Mesenchymal stem cell (in vitro differentiated cells and primary cell): ENCODE results near the gene DSG3.
A peak's percentile ranks its signal among the peaks of the same experiment; 100 is the strongest.

Experiments
- DNase-seq: peaks from one replicate; pipeline ENCODE4 v3.0.0-alpha.2; 2013
- H2AFZ ChIP-seq: one replicate; pipeline ENCODE4 v1.6.1; 2013; ENCODE audit warnings: low read depth, mild to moderate bottlenecking, control low read depth, inconsistent platforms, low read length, moderate library complexity
- H2AK5ac ChIP-seq: 2 replicates; pipeline ENCODE4 v1.6.1; 2013; ENCODE audit warnings: low read length, moderate library complexity, mild to moderate bottlenecking, inconsistent platforms; ENCODE audit not compliant: severe bottlenecking
- H2BK120ac ChIP-seq: one replicate; pipeline ENCODE4 v1.6.1; 2013; ENCODE audit warnings: low read depth, mild to moderate bottlenecking, inconsistent platforms, low read length, moderate library complexity
- H2BK12ac ChIP-seq, 2 experiments: one replicate each; pipeline ENCODE4 v1.6.1; 2013; ENCODE audit warnings: inconsistent platforms in 2 of 2, low read length in 2 of 2, mild to moderate bottlenecking in 2 of 2, moderate library complexity in 2 of 2, control low read depth in 1 of 2
- H2BK15ac ChIP-seq: one replicate; pipeline ENCODE4 v1.6.1; 2013; ENCODE audit warnings: mild to moderate bottlenecking, low read depth, inconsistent platforms; ENCODE audit not compliant: poor library complexity, severe bottlenecking
- H2BK5ac ChIP-seq: 2 replicates; pipeline ENCODE4 v1.6.1; 2013; ENCODE audit warnings: low read depth, mild to moderate bottlenecking, low read length, control low read depth, inconsistent platforms; ENCODE audit not compliant: poor library complexity, severe bottlenecking
- H3K14ac ChIP-seq, 2 experiments: one replicate each; pipeline ENCODE4 v1.6.1; 2013; ENCODE audit warnings: inconsistent platforms in 2 of 2, low read length in 2 of 2, control low read depth in 1 of 2, mild to moderate bottlenecking in 1 of 2, moderate library complexity in 1 of 2
- H3K18ac ChIP-seq, 2 experiments: one replicate each; pipeline ENCODE4 v1.6.1; 2013; ENCODE audit warnings: inconsistent platforms in 2 of 2, low read length in 2 of 2, control low read depth in 1 of 2, low read depth in 1 of 2, mild to moderate bottlenecking in 1 of 2
- H3K23ac ChIP-seq, 2 experiments: one replicate each; pipeline ENCODE4 v1.6.1; 2013; ENCODE audit warnings: inconsistent platforms in 2 of 2, low read length in 2 of 2, mild to moderate bottlenecking in 2 of 2, moderate library complexity in 2 of 2, control low read depth in 1 of 2
- H3K27ac ChIP-seq: 2 replicates; pipeline ENCODE4 v1.5.1; 2013; ENCODE audit warnings: mild to moderate bottlenecking, moderate library complexity, low read length, control low read depth, inconsistent platforms; ENCODE audit not compliant: poor library complexity, severe bottlenecking
- H3K27me3 ChIP-seq, 2 experiments: 2 replicates each; pipeline versions ENCODE4 v1.6.1 to v1.7.0; 2013; ENCODE audit warnings: low read length in 2 of 2, mild to moderate bottlenecking in 2 of 2, moderate library complexity in 2 of 2, control low read depth in 1 of 2, inconsistent platforms in 1 of 2; ENCODE audit not compliant: control insufficient read depth in 1 of 2, insufficient read depth in 1 of 2
- H3K36me3 ChIP-seq, 2 experiments: 2 replicates each; pipeline versions ENCODE4 v1.6.1 to v1.7.0; 2013; ENCODE audit warnings: low read length in 2 of 2, control low read depth in 1 of 2, inconsistent platforms in 1 of 2, low read depth in 1 of 2, mild to moderate bottlenecking in 1 of 2; ENCODE audit not compliant: insufficient read depth in 2 of 2, control insufficient read depth in 1 of 2
- H3K4ac ChIP-seq, 2 experiments: one replicate each; pipeline ENCODE4 v1.6.1; 2013; ENCODE audit warnings: inconsistent platforms in 2 of 2, low read length in 2 of 2, mild to moderate bottlenecking in 2 of 2, moderate library complexity in 2 of 2, control low read depth in 1 of 2, low read depth in 1 of 2
- H3K4me1 ChIP-seq: 2 replicates; pipeline ENCODE4 v1.6.1; 2013; ENCODE audit warnings: low read depth, low read length, control low read depth; ENCODE audit not compliant: control insufficient read depth, insufficient read depth
- H3K4me2 ChIP-seq: 2 replicates; pipeline ENCODE4 v1.6.1; 2013; ENCODE audit warnings: low read length, mild to moderate bottlenecking, inconsistent platforms; ENCODE audit not compliant: poor library complexity, severe bottlenecking
- H3K4me3 ChIP-seq, 2 experiments: 2 replicates each; pipeline versions ENCODE4 v1.5.1 to v1.7.0; 2013; ENCODE audit warnings: low read length in 2 of 2, mild to moderate bottlenecking in 2 of 2, control low read depth in 1 of 2, low read depth in 1 of 2; ENCODE audit not compliant: insufficient read depth in 1 of 2
- H3K79me1 ChIP-seq: replicated peaks from 2 replicates; pipeline ENCODE4 v1.6.1; 2013; ENCODE audit warnings: mild to moderate bottlenecking, control low read depth, low read length, inconsistent platforms; ENCODE audit not compliant: poor library complexity, severe bottlenecking
- H3K9ac ChIP-seq: 2 replicates; pipeline ENCODE4 v1.7.0; 2013; ENCODE audit warnings: mild to moderate bottlenecking, low read length, moderate library complexity
- H3K9me3 ChIP-seq: 2 replicates; pipeline ENCODE4 v1.7.0; 2013; ENCODE audit warnings: mild to moderate bottlenecking, low read length; ENCODE audit not compliant: control insufficient read depth
- H4K8ac ChIP-seq: one replicate; pipeline ENCODE4 v1.6.1; 2013; ENCODE audit warnings: inconsistent platforms, mild to moderate bottlenecking, low read length, moderate library complexity
- H4K91ac ChIP-seq: one replicate; pipeline ENCODE4 v1.6.1; 2013; ENCODE audit warnings: mild to moderate bottlenecking, low read length, inconsistent platforms
- WGBS: methylation state at CpG from one replicate; pipeline ENCODE4 v1.1.7; 2013; ENCODE audit warnings: mixed read lengths; 5-methylcytosine and 5-hydroxymethylcytosine counted together

The DSG3 gene

GRCh38 chr18:31500051-31500688 is 52.6 kb downstream of the DSG3 start:
- WGBS: 72% methylated on average over 6 of the region's 6 CpGs
- H3K9me3 ChIP-seq: no peaks in the 10 kb centered on the region
- DNase-seq: no peak
- H3K14ac ChIP-seq: peak overlapping the region in 1 of 2 experiments; percentile 8
- no peak overlapping the region for H3K4ac ChIP-seq
- no peak overlapping the region for H2BK12ac ChIP-seq
- H3K79me1 ChIP-seq: peaks cover 18% of the 10 kb centered on the region
- no peak overlapping the region for H3K9ac ChIP-seq
- peaks cover 0 to 53% of the 10 kb centered on the region in 2 experiments for H3K27me3 ChIP-seq
- H3K27ac ChIP-seq: no peak overlapping the region
- H2BK5ac ChIP-seq: no peak overlapping the region
- no peak overlapping the region for H2AK5ac ChIP-seq
- no peak overlapping the region for H4K91ac ChIP-seq
- no peak overlapping the region for H3K23ac ChIP-seq
- H3K4me1 ChIP-seq: peaks cover 2% of the 10 kb centered on the region
- no peak overlapping the region for H3K4me3 ChIP-seq
- H4K8ac ChIP-seq: peak overlapping the region; percentile 73
- H3K36me3 ChIP-seq: no peaks in the 10 kb centered on the region
- no peak overlapping the region for H2BK120ac ChIP-seq
- H3K4me2 ChIP-seq: no peak overlapping the region
- H2AFZ ChIP-seq: no peak overlapping the region
- no peak overlapping the region for H2BK15ac ChIP-seq
- H3K18ac ChIP-seq: peak overlapping the region in 1 of 2 experiments; percentile 19

GRCh38 chr18:31503011-31503410 is 55.5 kb downstream of the DSG3 start:
- H3K18ac ChIP-seq: no peak overlapping the region
- peaks cover 2% of the 10 kb centered on the region for H3K4me1 ChIP-seq
- no peak overlapping the region for H3K4me3 ChIP-seq
- no peak overlapping the region for H3K4me2 ChIP-seq
- no peak for DNase-seq
- H2BK120ac ChIP-seq: no peak overlapping the region
- H3K27ac ChIP-seq: no peak overlapping the region
- H3K36me3 ChIP-seq: no peaks in the 10 kb centered on the region
- H3K27me3 ChIP-seq: peaks cover 0 to 36% of the 10 kb centered on the region in 2 experiments
- H3K79me1 ChIP-seq: peaks cover 24% of the 10 kb centered on the region
- no peak overlapping the region for H4K8ac ChIP-seq
- no peak overlapping the region for H4K91ac ChIP-seq
- H2AFZ ChIP-seq: no peak overlapping the region
- 97% methylated on average over 4 of the region's 4 CpGs for WGBS
- H2BK5ac ChIP-seq: no peak overlapping the region
- no peak overlapping the region for H2BK12ac ChIP-seq
- no peak overlapping the region for H3K23ac ChIP-seq
- no peaks in the 10 kb centered on the region for H3K9me3 ChIP-seq
- no peak overlapping the region for H2AK5ac ChIP-seq
- no peak overlapping the region for H3K14ac ChIP-seq
- H2BK15ac ChIP-seq: no peak overlapping the region
- no peak overlapping the region for H3K9ac ChIP-seq
- H3K4ac ChIP-seq: no peak overlapping the region

GRCh38 chr18:31504455-31505147 is 57.1 kb downstream of the DSG3 start:
- H3K4ac ChIP-seq: no peak overlapping the region
- H2AK5ac ChIP-seq: no peak overlapping the region
- WGBS: 96% methylated on average over 10 of the region's 10 CpGs
- no peak overlapping the region for H4K8ac ChIP-seq
- no peak overlapping the region for H3K27ac ChIP-seq
- no peak overlapping the region for H2BK5ac ChIP-seq
- no peak for DNase-seq
- H3K18ac ChIP-seq: no peak overlapping the region
- no peak overlapping the region for H2BK15ac ChIP-seq
- H4K91ac ChIP-seq: no peak overlapping the region
- H2BK120ac ChIP-seq: no peak overlapping the region
- H3K79me1 ChIP-seq: peaks cover 23% of the 10 kb centered on the region
- peaks cover 5% of the 10 kb centered on the region for H3K4me1 ChIP-seq
- H3K27me3 ChIP-seq: peaks cover 0 to 23% of the 10 kb centered on the region in 2 experiments
- no peak overlapping the region for H3K4me3 ChIP-seq
- no peaks in the 10 kb centered on the region for H3K36me3 ChIP-seq
- H3K4me2 ChIP-seq: no peak overlapping the region
- H2BK12ac ChIP-seq: no peak overlapping the region
- no peak overlapping the region for H3K23ac ChIP-seq
- no peak overlapping the region for H3K14ac ChIP-seq
- H3K9me3 ChIP-seq: no peaks in the 10 kb centered on the region
- H3K9ac ChIP-seq: no peak overlapping the region
- H2AFZ ChIP-seq: no peak overlapping the region

GRCh38 chr18:31505156-31505555 is 57.6 kb downstream of the DSG3 start:
- peaks cover 24% of the 10 kb centered on the region for H3K79me1 ChIP-seq
- no peak overlapping the region for H4K8ac ChIP-seq
- no peaks in the 10 kb centered on the region for H3K9me3 ChIP-seq
- no peak overlapping the region for H2AFZ ChIP-seq
- H3K4me2 ChIP-seq: no peak overlapping the region
- H3K4me3 ChIP-seq: no peak overlapping the region
- H3K27ac ChIP-seq: no peak overlapping the region
- no peak overlapping the region for H2BK15ac ChIP-seq
- H3K4me1 ChIP-seq: peaks cover 4% of the 10 kb centered on the region
- H3K36me3 ChIP-seq: no peaks in the 10 kb centered on the region
- no peak for DNase-seq
- peaks cover 0 to 19% of the 10 kb centered on the region in 2 experiments for H3K27me3 ChIP-seq
- no peak overlapping the region for H3K9ac ChIP-seq
- 99% methylated on average over 4 of the region's 6 CpGs for WGBS
- H3K14ac ChIP-seq: no peak overlapping the region
- no peak overlapping the region for H3K18ac ChIP-seq
- H2BK12ac ChIP-seq: no peak overlapping the region
- no peak overlapping the region for H4K91ac ChIP-seq
- no peak overlapping the region for H2BK5ac ChIP-seq
- no peak overlapping the region for H2BK120ac ChIP-seq
- no peak overlapping the region for H2AK5ac ChIP-seq
- H3K4ac ChIP-seq: no peak overlapping the region
- no peak overlapping the region for H3K23ac ChIP-seq
